Activated T-cell treated with anti-CD3 and anti-CD28 coated beads, Interleukin-2, amount 50 U/mL, for 72 hours (primary cell): ENCODE measurements around the gene CLPX. TPM values are rescaled to one million over a fixed set of nuclear protein-coding genes. Genes with fewer than 3 reads are reported as not detected.
"Not testable (repeated sequence)": the region's sequence is repeated elsewhere in the genome, so short reads cannot be mapped to it uniquely, and the experiment has no call there.

ENCODE experiments used
- ATAC-seq, 2 donors: fragments of 150-1000 bp; cut with Tn5 transposase; replicated peaks in 1 of 2; 2 replicates each; pipeline ENCODE4 v1.10.0; 2021; ENCODE audit warnings: moderate library complexity in 2 of 2, mild to moderate bottlenecking in 1 of 2
- DNase-seq, 2 donors: peaks; one replicate each; pipeline ENCODE4 v3.0.0; 2021 to 2022; ENCODE audit warnings: mixed read lengths in 1 of 2
- H3K27ac Mint-ChIP-seq: one replicate; pipeline ENCODE4 v1.8.0; 2022; ENCODE audit warnings: mild to moderate bottlenecking, moderate library complexity, mixed read lengths
- H3K27me3 Mint-ChIP-seq: one replicate; pipeline ENCODE4 v1.8.0; 2022; ENCODE audit warnings: low read depth, mixed read lengths
- H3K36me3 Mint-ChIP-seq, 2 donors: one replicate each; pipeline ENCODE4 v1.8.0; 2022; ENCODE audit warnings: mixed read lengths in 2 of 2, mild to moderate bottlenecking in 1 of 2; ENCODE audit not compliant: insufficient read depth in 2 of 2
- H3K4me1 Mint-ChIP-seq: one replicate; pipeline ENCODE4 v1.8.0; 2022; ENCODE audit warnings: low read depth, mixed read lengths
- H3K4me3 Mint-ChIP-seq, 2 donors: one replicate each; pipeline ENCODE4 v1.8.0; 2022; ENCODE audit warnings: mild to moderate bottlenecking in 2 of 2, mixed read lengths in 2 of 2, moderate library complexity in 2 of 2
- H3K9me3 Mint-ChIP-seq, 2 donors: one replicate each; pipeline ENCODE4 v1.8.0; 2022; ENCODE audit warnings: mixed read lengths in 2 of 2
- total RNA-seq, 2 donors: library from RNA; stranded (reverse); gene quantifications; one replicate each; pipeline ENCODE4 v1.2.3, GENCODE V29; 2022

CLPX gene
- 10 to 100 TPM; 61.9 to 64.5 TPM for total RNA-seq

- H3K27me3 Mint-ChIP-seq, result no peaks in the 10 kb centered on the region
- peak within 1 kb of the TSS; percentile 96 for H3K27ac Mint-ChIP-seq
- DNase-seq, result peak; percentile 93 to 94
- peaks cover 0 to 11% of the 10 kb centered on the region in 2 donors for H3K36me3 Mint-ChIP-seq
- peaks cover 26% of the 10 kb centered on the region for H3K4me1 Mint-ChIP-seq
- peak within 1 kb of the TSS; percentile 93 to 96 for H3K4me3 Mint-ChIP-seq
- peak; percentile 93 to 95 for ATAC-seq
- H3K9me3 Mint-ChIP-seq, result no peaks in the 10 kb centered on the region
These were observed at the start of gene CLPX for GRCh38 chr15:65184868-65185717. CLPX (minus strand) TSS chr15:65185342; CDS start chr15:65185153, 189 bp downstream.

- Mint-ChIP-seq H3K27ac (no peak overlapping the region), H3K27me3 (no peaks in the 10 kb centered on the region), H3K9me3 (peaks cover 2% of the 10 kb centered on the region in 2 donors), H3K36me3 (no peaks in the 10 kb centered on the region), H3K4me1 (peaks cover 5% of the 10 kb centered on the region), H3K4me3 (no peak overlapping the region)
- DNase-seq, result no peak
- no peak for ATAC-seq
These were observed 48.6 kb upstream of the CLPX start for GRCh38 chr15:65233696-65234095.

GRCh38 chr15:65232520-65232919 lies 47.4 kb upstream of the CLPX start:
- DNase-seq, result no peak
- no peak overlapping the region for H3K27ac Mint-ChIP-seq
- H3K36me3 Mint-ChIP-seq, result no peaks in the 10 kb centered on the region
- H3K27me3 Mint-ChIP-seq, result no peaks in the 10 kb centered on the region
- H3K4me3 Mint-ChIP-seq, result no peak overlapping the region
- peaks cover 5% of the 10 kb centered on the region for H3K4me1 Mint-ChIP-seq
- ATAC-seq, result no peak
- peaks cover 2% of the 10 kb centered on the region in 2 donors for H3K9me3 Mint-ChIP-seq

- ATAC-seq (no peak), DNase-seq (no peak)
- H3K4me1 Mint-ChIP-seq, result peaks cover 5% of the 10 kb centered on the region
- H3K27ac Mint-ChIP-seq, result no peak overlapping the region
- H3K4me3 Mint-ChIP-seq, result no peak overlapping the region
- H3K9me3 Mint-ChIP-seq, result no peaks in the 10 kb centered on the region
- no peaks in the 10 kb centered on the region for H3K27me3 Mint-ChIP-seq
- no peaks in the 10 kb centered on the region for H3K36me3 Mint-ChIP-seq
These were observed 46.2 kb upstream of the CLPX start for GRCh38 chr15:65231306-65231705.

GRCh38 chr15:65226901-65227300 lies 41.8 kb upstream of the CLPX start:
- not testable (repeated sequence) for H3K4me1 Mint-ChIP-seq, H3K36me3 Mint-ChIP-seq, ATAC-seq, H3K4me3 Mint-ChIP-seq, DNase-seq, H3K27ac Mint-ChIP-seq, H3K27me3 Mint-ChIP-seq, H3K9me3 Mint-ChIP-seq

- no peaks in the 10 kb centered on the region for H3K36me3 Mint-ChIP-seq
- H3K4me3 Mint-ChIP-seq, result no peak overlapping the region
- no peak for ATAC-seq
- no peak for DNase-seq
- peaks cover under 1% of the 10 kb centered on the region for H3K4me1 Mint-ChIP-seq
- no peak overlapping the region for H3K27ac Mint-ChIP-seq
- no peaks in the 10 kb centered on the region for H3K9me3 Mint-ChIP-seq
- H3K27me3 Mint-ChIP-seq, result no peaks in the 10 kb centered on the region
These were observed 41.1 kb upstream of the CLPX start for GRCh38 chr15:65226221-65226620.

GRCh38 chr15:65223996-65224395 lies 38.9 kb upstream of the CLPX start:
- DNase-seq, result no peak
- ATAC-seq, result no peak
- Mint-ChIP-seq H3K36me3 (no peaks in the 10 kb centered on the region), H3K27me3 (no peaks in the 10 kb centered on the region), H3K27ac (no peak overlapping the region), H3K4me1 (peaks cover 7% of the 10 kb centered on the region), H3K9me3 (no peaks in the 10 kb centered on the region), H3K4me3 (no peak overlapping the region)

GRCh38 chr15:65222891-65223290 lies 37.7 kb upstream of the CLPX start:
- no peak overlapping the region for H3K4me3 Mint-ChIP-seq
- peaks cover 15% of the 10 kb centered on the region for H3K4me1 Mint-ChIP-seq
- ATAC-seq (no peak), DNase-seq (no peak)
- H3K27ac Mint-ChIP-seq, result no peak overlapping the region
- H3K36me3 Mint-ChIP-seq, result no peaks in the 10 kb centered on the region
- no peaks in the 10 kb centered on the region for H3K9me3 Mint-ChIP-seq
- H3K27me3 Mint-ChIP-seq, result no peaks in the 10 kb centered on the region

- ATAC-seq (no peak), DNase-seq (no peak)
- no peaks in the 10 kb centered on the region for H3K36me3 Mint-ChIP-seq
- H3K9me3 Mint-ChIP-seq, result no peaks in the 10 kb centered on the region
- H3K27ac Mint-ChIP-seq, result no peak overlapping the region
- no peak overlapping the region for H3K4me3 Mint-ChIP-seq
- H3K27me3 Mint-ChIP-seq, result no peaks in the 10 kb centered on the region
- peaks cover 21% of the 10 kb centered on the region for H3K4me1 Mint-ChIP-seq
These were observed 36.6 kb upstream of the CLPX start for GRCh38 chr15:65221697-65222096.

GRCh38 chr15:65219137-65219536 lies 34.0 kb upstream of the CLPX start:
- ATAC-seq, result no peak
- DNase-seq, result no peak
- Mint-ChIP-seq H3K4me1 (peaks cover 21% of the 10 kb centered on the region), H3K27me3 (no peaks in the 10 kb centered on the region), H3K4me3 (no peak overlapping the region), H3K36me3 (no peaks in the 10 kb centered on the region), H3K27ac (no peak overlapping the region), H3K9me3 (no peaks in the 10 kb centered on the region)

GRCh38 chr15:65217526-65218482 lies 32.7 kb upstream of the CLPX start:
- no peak for DNase-seq
- Mint-ChIP-seq H3K4me1 (peaks cover 21% of the 10 kb centered on the region), H3K27ac (no peak overlapping the region), H3K36me3 (no peaks in the 10 kb centered on the region), H3K9me3 (no peaks in the 10 kb centered on the region), H3K4me3 (no peak overlapping the region), H3K27me3 (no peaks in the 10 kb centered on the region)
- peak; percentile 32 to 41 for ATAC-seq

- Mint-ChIP-seq H3K4me3 (no peak overlapping the region), H3K36me3 (no peaks in the 10 kb centered on the region), H3K27me3 (no peaks in the 10 kb centered on the region), H3K27ac (no peak overlapping the region), H3K4me1 (peaks cover 26% of the 10 kb centered on the region), H3K9me3 (no peaks in the 10 kb centered on the region)
- no peak for DNase-seq
- no peak for ATAC-seq
These were observed 30.4 kb upstream of the CLPX start for GRCh38 chr15:65215496-65215895.

- no peak overlapping the region for H3K27ac Mint-ChIP-seq
- H3K4me1 Mint-ChIP-seq, result peaks cover 19% of the 10 kb centered on the region
- H3K4me3 Mint-ChIP-seq, result no peak overlapping the region
- ATAC-seq (no peak), DNase-seq (no peak)
- H3K36me3 Mint-ChIP-seq, result no peaks in the 10 kb centered on the region
- no peaks in the 10 kb centered on the region for H3K27me3 Mint-ChIP-seq
- no peaks in the 10 kb centered on the region for H3K9me3 Mint-ChIP-seq
These were observed 28.9 kb upstream of the CLPX start for GRCh38 chr15:65214010-65214409.
